Right lobe of liver (tissue), 4 donors: ENCODE data around the gene KCNH1.

Experiments used
- POLR2A ChIP-seq: fragments of 450-650 bp; IDR thresholded peaks from one replicate; pipeline ENCODE4 v1.6.1; 2017; ENCODE audit warnings: antibody characterized with exemption, mild to moderate bottlenecking
- TF ChIP-seq, protein P1 (sequence below), 4 donors: fragments of 200-600 bp in 3 of 4; fragments of 450-650 bp in 1 of 4; IDR thresholded peaks; one replicate each; pipeline versions ENCODE4 v1.5.1 to v1.8.0; 2016 to 2022; ENCODE audit warnings: antibody characterized with exemption in 4 of 4, mild to moderate bottlenecking in 2 of 4
- donor health status: DM: no; HTN: no; CAD: no.
- donor health status: DM: no; HTN: no; CAD: no.
- donor health status: DM: no; HTN: yes; CAD: no.

DNA sequence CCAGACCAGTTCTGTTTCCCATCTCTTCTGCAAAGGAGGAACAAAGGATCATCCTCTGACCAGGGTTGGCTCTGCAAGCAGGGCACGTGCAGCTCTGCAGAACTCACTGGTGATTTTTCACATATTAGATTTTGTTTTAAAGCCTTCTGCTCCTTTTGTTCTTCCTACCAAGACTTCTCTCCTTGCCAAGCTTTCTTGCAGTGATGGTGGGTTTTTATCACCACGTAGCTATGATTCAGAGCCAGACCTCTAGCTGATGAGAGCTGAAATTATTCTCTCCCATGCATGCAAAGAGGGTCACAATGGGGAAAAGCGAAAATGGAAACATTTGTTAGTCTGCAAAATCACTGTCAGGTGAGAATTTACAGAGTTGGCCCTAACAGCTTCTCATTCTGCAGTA is 225.2 kb downstream of the KCNH1 start:
- TF ChIP-seq, protein P1, sequence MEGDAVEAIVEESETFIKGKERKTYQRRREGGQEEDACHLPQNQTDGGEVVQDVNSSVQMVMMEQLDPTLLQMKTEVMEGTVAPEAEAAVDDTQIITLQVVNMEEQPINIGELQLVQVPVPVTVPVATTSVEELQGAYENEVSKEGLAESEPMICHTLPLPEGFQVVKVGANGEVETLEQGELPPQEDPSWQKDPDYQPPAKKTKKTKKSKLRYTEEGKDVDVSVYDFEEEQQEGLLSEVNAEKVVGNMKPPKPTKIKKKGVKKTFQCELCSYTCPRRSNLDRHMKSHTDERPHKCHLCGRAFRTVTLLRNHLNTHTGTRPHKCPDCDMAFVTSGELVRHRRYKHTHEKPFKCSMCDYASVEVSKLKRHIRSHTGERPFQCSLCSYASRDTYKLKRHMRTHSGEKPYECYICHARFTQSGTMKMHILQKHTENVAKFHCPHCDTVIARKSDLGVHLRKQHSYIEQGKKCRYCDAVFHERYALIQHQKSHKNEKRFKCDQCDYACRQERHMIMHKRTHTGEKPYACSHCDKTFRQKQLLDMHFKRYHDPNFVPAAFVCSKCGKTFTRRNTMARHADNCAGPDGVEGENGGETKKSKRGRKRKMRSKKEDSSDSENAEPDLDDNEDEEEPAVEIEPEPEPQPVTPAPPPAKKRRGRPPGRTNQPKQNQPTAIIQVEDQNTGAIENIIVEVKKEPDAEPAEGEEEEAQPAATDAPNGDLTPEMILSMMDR (IDR thresholded peaks at IDR 0.05) = no peak
- TF ChIP-seq POLR2A = no peak
